ENCODE data around the gene LAMA2. TPM values are rescaled to one million over a fixed set of nuclear protein-coding genes. Genes with fewer than 3 reads are reported as not detected.

LAMA2 gene
- total RNA-seq, 1 donor from 2014 or later = 54.0 TPM

DNA sequence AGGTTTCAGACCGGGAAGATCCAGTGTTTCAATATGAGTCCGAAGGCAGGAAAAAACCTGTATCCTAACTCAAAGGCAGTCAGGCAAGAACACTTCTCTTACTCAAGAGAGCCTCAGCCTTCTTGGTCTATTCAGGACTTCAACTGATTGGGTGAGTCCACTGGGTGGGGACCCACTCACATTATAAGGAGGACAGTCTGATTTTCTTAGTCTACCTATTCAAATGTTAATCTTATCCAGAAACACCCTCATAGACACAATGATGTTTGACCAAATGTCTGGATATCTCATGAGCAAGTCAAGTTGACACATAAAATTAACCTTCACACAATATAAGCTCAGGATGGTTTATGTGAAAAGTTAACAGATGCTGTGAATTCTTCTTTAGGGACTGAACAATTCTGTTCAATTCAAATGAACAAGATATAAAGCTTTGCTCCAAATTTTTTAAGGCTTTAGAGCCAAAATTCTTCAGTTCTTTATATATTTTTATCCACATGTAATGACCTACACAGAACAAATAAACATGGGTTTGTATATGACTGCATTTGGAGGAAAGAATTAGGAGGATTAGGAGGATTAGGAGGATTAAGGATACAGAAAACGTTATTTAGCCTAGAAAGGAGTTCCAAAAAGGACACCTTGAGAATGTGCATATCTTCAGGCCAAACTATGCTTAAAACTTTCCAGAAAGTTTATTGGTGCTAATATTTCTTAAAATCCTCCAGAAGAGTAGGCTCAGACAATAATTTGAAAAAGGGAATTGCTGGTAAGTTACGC lies 35.3 kb upstream of the LAMA2 start:
- H3K4me3 Mint-ChIP-seq = no peak overlapping the region
- TF ChIP-seq, protein P1, sequence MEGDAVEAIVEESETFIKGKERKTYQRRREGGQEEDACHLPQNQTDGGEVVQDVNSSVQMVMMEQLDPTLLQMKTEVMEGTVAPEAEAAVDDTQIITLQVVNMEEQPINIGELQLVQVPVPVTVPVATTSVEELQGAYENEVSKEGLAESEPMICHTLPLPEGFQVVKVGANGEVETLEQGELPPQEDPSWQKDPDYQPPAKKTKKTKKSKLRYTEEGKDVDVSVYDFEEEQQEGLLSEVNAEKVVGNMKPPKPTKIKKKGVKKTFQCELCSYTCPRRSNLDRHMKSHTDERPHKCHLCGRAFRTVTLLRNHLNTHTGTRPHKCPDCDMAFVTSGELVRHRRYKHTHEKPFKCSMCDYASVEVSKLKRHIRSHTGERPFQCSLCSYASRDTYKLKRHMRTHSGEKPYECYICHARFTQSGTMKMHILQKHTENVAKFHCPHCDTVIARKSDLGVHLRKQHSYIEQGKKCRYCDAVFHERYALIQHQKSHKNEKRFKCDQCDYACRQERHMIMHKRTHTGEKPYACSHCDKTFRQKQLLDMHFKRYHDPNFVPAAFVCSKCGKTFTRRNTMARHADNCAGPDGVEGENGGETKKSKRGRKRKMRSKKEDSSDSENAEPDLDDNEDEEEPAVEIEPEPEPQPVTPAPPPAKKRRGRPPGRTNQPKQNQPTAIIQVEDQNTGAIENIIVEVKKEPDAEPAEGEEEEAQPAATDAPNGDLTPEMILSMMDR (conservative IDR thresholded peaks at IDR 0.05) = no peak
- H3K27ac Mint-ChIP-seq = no peak overlapping the region
- no peak for DNase-seq (ENCODE audit: extremely low spot score, unreplicated experiment)
- no peaks in the 10 kb centered on the region for H3K9me3 Mint-ChIP-seq
- H3K27me3 Mint-ChIP-seq = no peaks in the 10 kb centered on the region
- no peaks in the 10 kb centered on the region for H3K36me3 Mint-ChIP-seq
- H3K4me1 Mint-ChIP-seq (ENCODE audit: unreplicated experiment) = peaks cover 6% of the 10 kb centered on the region

DNA sequence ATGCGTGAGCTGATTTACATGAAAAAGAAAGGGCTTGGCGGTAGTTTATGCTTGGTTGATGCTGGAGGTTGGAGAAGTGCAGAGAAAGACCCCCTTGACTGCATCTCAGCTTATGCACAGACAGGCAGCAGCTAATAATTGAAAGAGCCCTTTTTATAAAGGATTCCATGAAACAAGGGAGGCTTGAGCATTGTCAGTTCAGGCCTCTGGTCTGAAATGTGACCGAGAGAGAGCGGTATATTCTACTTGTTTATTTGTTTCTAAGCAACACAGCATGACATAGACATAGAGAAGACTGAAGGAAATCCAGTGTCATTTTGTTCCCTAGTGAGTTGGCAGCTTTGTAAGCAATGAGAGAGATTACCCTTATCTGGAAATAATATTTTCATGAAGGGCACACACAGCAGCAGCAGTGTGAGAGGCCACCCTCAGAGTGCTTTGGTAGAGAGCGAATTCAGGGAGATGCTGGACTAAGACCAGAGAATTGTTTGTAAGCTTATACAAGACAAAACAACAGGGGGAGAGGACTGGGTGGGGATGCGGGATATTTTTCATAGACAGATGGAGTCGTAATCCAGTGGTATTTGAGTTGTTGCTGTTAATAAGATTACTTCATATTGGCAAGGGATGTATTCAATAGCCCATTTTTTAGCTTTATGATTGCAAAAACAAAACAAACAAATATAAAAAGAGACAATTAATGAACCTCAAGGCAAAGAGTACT lies 34.6 kb upstream of the LAMA2 start:
- Mint-ChIP-seq H3K4me3 (no peak overlapping the region), H3K27ac (no peak overlapping the region), H3K4me1 (ENCODE audit: unreplicated experiment) (peaks cover 6% of the 10 kb centered on the region), H3K27me3 (no peaks in the 10 kb centered on the region), H3K36me3 (no peaks in the 10 kb centered on the region), H3K9me3 (no peaks in the 10 kb centered on the region)
- DNase-seq (ENCODE audit: extremely low spot score, unreplicated experiment) = no peak
- TF ChIP-seq, protein P1 (conservative IDR thresholded peaks at IDR 0.05) = no peak

DNA sequence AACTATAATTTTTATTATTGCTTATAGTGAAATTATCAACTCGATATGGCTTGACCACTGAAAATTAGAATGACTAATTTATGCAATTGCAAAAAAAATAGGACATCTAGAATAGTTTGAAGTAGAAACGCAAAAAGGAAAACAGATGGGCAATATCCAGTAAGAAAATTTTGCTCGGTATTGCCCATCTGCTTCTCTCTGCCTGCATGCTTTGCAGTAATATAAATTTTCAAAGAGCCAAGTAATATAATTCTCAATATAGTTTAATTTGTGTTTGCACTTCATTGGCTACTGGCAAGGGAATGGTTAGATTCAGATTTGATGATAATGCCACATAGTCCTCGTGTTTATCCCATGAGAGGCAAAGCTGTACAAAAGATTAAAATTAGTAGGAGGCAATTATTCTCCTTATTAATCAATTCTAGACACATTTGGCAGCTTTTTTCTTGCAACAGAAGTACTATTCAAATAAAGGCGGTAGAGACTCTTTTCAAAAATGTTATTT lies 27.3 kb upstream of the LAMA2 start:
- Mint-ChIP-seq H3K27me3 (no peaks in the 10 kb centered on the region), H3K27ac (no peak overlapping the region), H3K4me1 (ENCODE audit: unreplicated experiment) (no peaks in the 10 kb centered on the region), H3K36me3 (no peaks in the 10 kb centered on the region), H3K9me3 (no peaks in the 10 kb centered on the region), H3K4me3 (no peak overlapping the region)
- TF ChIP-seq, protein P1 (conservative IDR thresholded peaks at IDR 0.05) = no peak
- DNase-seq (ENCODE audit: extremely low spot score, unreplicated experiment) = no peak

DNA sequence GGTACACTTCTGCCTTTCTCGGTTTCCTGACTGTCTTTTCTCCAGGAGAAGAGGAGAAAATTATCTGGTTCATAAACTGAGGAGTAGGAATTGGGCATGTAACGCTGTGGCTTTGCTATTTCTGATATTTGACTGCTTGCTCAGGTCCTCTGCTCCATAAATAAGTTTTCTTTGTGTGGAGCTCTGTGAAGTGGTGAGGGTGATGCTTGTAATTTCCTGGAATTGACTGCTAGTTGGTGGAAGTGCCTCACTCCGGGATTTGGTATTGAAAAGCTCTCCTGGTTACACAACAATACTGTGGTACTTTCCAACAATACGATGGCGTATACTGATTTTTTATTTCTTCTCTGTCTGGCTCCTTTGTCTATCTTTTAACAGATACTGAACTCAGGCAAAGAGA lies 25.1 kb upstream of the LAMA2 start:
- H3K36me3 Mint-ChIP-seq = no peaks in the 10 kb centered on the region
- H3K4me3 Mint-ChIP-seq = no peak overlapping the region
- H3K9me3 Mint-ChIP-seq = no peaks in the 10 kb centered on the region
- TF ChIP-seq, protein P1 (conservative IDR thresholded peaks at IDR 0.05) = no peak
- DNase-seq (ENCODE audit: extremely low spot score, unreplicated experiment) = no peak
- no peak overlapping the region for H3K27ac Mint-ChIP-seq
- H3K4me1 Mint-ChIP-seq (ENCODE audit: unreplicated experiment) = no peaks in the 10 kb centered on the region
- no peaks in the 10 kb centered on the region for H3K27me3 Mint-ChIP-seq

DNA sequence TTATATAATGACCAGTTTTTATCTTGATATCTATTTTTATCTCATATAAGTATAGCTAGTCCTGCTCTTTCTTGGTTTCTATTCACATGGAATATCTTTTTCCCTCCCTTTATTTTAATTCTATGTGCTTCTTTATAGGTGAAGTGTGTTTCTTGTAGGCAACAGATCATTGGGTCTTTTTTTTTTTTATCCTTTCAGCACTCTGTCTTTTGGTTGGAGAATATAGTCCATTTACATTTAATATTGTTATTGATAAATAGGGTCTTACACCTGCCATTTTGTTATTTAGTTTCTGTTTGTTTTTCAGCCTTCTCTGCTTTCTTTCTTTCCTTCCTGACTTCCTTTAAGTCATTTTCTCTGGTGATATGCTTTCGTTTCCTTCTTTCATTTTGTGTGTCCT lies 22.2 kb upstream of the LAMA2 start:
- H3K36me3 Mint-ChIP-seq = no peaks in the 10 kb centered on the region
- no peaks in the 10 kb centered on the region for H3K27me3 Mint-ChIP-seq
- no peak overlapping the region for H3K4me3 Mint-ChIP-seq
- TF ChIP-seq, protein P1 (conservative IDR thresholded peaks at IDR 0.05) = no peak
- H3K4me1 Mint-ChIP-seq (ENCODE audit: unreplicated experiment) = no peaks in the 10 kb centered on the region
- H3K27ac Mint-ChIP-seq = no peak overlapping the region
- no peak for DNase-seq (ENCODE audit: extremely low spot score, unreplicated experiment)
- no peaks in the 10 kb centered on the region for H3K9me3 Mint-ChIP-seq

All from type B pancreatic cell (in vitro differentiated cells).